ENCODE data around the gene TSPAN5. TPM values are rescaled to one million over a fixed set of nuclear protein-coding genes. Genes with fewer than 3 reads are reported as not detected.
A peak's percentile ranks its signal among the peaks of the same experiment; 100 is the strongest.

The TSPAN5 gene
- polyA plus RNA-seq, 3 donors from 2014 or later = 21.9 to 37.8 (median 27.2) TPM

DNA sequence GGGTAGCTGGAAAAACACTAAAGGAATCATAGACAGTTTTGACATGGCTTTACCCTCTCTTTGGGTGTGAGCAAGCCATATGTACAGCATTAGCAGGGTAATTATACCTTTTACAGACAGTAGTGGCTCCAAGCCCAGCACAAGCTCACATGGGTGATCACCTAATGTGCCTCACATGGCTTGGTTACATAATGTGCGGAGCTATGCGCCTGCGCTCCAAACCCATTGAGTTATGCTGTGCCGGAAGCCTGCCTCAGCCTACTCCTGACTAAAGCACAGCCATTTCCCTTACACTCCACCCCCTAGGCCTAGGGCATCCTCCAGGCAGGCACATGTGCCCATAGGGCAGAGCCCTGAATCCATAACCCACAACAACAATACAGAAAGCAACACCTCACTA, 6.5 kb upstream of the TSPAN5 start:
- Mint-ChIP-seq H3K36me3 (no peaks in the 10 kb centered on the region), H3K4me3 (no peak overlapping the region), H3K4me1 (peaks cover 19 to 39% of the 10 kb centered on the region in 2 donors), H3K27me3 (ENCODE audit: low read depth in 3 of 3) (peaks cover 0 to 3% (median 2%) of the 10 kb centered on the region in 3 donors), H3K9me3 (no peaks in the 10 kb centered on the region), H3K27ac (no peak overlapping the region)
- no peak for DNase-seq

- peaks cover 30 to 51% of the 10 kb centered on the region in 2 donors for H3K4me1 Mint-ChIP-seq
- no peaks in the 10 kb centered on the region for H3K9me3 Mint-ChIP-seq
- H3K27ac Mint-ChIP-seq = peak overlapping the region; percentile 86 to 94 (median 92)
- DNase-seq = peak; percentile 43 to 50 (median 43)
- H3K4me3 Mint-ChIP-seq = peak overlapping the region; percentile 34 to 74 (median 44)
- peaks cover 0 to 2% (median 0%) of the 10 kb centered on the region in 3 donors for H3K27me3 Mint-ChIP-seq (ENCODE audit: low read depth in 3 of 3)
- no peaks in the 10 kb centered on the region for H3K36me3 Mint-ChIP-seq
These were observed 5.0 kb upstream of the TSPAN5 start for GRCh38 chr4:98663226-98664006.

GRCh38 chr4:98662626-98663225, 4.3 kb upstream of the TSPAN5 start:
- Mint-ChIP-seq H3K27ac (peak overlapping the region; percentile 86 to 94 (median 92)), H3K36me3 (no peaks in the 10 kb centered on the region), H3K4me3 (peak overlapping the region in 3 of 5 donors; percentile 44 to 74 (median 66)), H3K27me3 (ENCODE audit: low read depth in 3 of 3) (peaks cover 0 to 2% (median 2%) of the 10 kb centered on the region in 3 donors), H3K9me3 (no peaks in the 10 kb centered on the region), H3K4me1 (peaks cover 33 to 55% of the 10 kb centered on the region in 2 donors)
- peak in 1 of 3 donors; percentile 5 for DNase-seq

- no peak for DNase-seq
- Mint-ChIP-seq H3K36me3 (no peaks in the 10 kb centered on the region), H3K27ac (peak overlapping the region in 2 of 6 donors; percentile 59 to 86), H3K27me3 (ENCODE audit: low read depth in 3 of 3) (peaks cover 2 to 6% (median 2%) of the 10 kb centered on the region in 3 donors), H3K4me3 (no peak overlapping the region), H3K4me1 (peaks cover 40 to 62% of the 10 kb centered on the region in 2 donors), H3K9me3 (no peaks in the 10 kb centered on the region)
These were observed 3.6 kb upstream of the TSPAN5 start for GRCh38 chr4:98662055-98662453.

- no peaks in the 10 kb centered on the region for H3K9me3 Mint-ChIP-seq
- H3K36me3 Mint-ChIP-seq = no peaks in the 10 kb centered on the region
- peaks cover 2 to 6% (median 2%) of the 10 kb centered on the region in 3 donors for H3K27me3 Mint-ChIP-seq (ENCODE audit: low read depth in 3 of 3)
- DNase-seq = no peak
- no peak overlapping the region for H3K4me3 Mint-ChIP-seq
- peaks cover 45 to 67% of the 10 kb centered on the region in 2 donors for H3K4me1 Mint-ChIP-seq
- H3K27ac Mint-ChIP-seq = peak overlapping the region in 5 of 6 donors; percentile 6 to 86 (median 42)
These were observed 3.1 kb upstream of the TSPAN5 start for GRCh38 chr4:98661371-98662054.

DNA sequence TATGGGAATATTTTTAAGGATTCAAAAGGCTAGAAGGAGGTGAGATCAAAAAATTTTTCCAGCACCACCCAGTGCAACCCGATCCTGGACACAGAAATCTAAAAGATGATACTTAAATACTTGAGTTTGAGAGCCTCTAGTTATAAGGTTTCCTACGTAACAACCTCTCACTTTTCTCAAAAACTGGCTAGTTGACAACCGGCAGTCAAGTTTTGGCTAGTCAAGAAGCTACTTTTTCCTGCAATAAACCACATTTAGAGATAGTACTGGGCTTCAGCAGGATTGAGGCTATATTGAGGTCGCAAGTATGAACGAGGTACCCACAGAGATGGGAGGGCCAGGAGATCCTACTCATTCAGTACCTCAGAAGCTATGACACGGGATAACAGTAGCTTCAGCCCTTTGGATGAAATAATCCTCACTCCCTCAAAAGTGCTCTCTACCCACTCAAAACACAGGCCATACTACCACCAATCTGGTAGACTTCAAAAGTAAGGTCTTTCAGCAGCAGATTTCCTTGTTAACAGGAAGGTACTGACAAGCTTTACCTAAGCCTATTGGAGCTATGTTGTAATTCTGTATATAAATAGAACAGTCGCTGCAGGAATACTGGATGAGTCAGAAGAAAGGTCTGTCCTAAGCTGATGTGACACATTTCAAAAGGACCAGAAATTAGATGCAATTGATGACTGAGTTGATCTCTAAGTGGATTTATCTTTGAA, 1.5 kb upstream of the TSPAN5 start:
- peak overlapping the region; percentile 77 to 87 (median 83) for H3K4me3 Mint-ChIP-seq
- peaks cover 0 to 7% (median 0%) of the 10 kb centered on the region in 3 donors for H3K36me3 Mint-ChIP-seq
- no peak for DNase-seq
- no peaks in the 10 kb centered on the region for H3K9me3 Mint-ChIP-seq
- peaks cover 53 to 81% of the 10 kb centered on the region in 2 donors for H3K4me1 Mint-ChIP-seq
- peak overlapping the region in 5 of 6 donors; percentile 23 to 69 (median 40) for H3K27ac Mint-ChIP-seq
- peaks cover 0 to 6% (median 2%) of the 10 kb centered on the region in 3 donors for H3K27me3 Mint-ChIP-seq (ENCODE audit: low read depth in 3 of 3)

DNA sequence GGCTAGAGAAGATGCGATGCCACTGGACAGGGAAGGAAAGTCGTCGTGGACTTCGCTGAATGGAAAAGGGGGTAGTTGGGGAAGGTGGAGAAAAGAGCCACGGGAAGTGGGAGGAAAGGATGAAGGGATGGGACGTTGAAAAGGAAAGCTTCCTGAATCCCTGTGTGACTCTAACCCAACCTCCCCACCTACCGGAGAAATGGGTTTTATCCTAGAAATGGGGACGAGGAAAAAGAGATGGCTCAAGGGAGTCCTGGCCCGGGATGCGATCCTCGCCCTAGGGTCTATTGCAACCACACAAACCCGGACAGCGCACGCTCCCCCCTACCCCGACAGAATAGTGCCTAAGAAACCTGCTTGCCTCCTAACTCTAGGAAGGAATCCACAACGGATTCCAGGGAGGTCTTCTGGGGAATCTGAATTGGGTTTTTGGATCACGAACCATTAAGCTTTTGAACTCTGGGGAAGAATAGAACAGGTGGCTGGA, 738 bp upstream of the TSPAN5 start:
- Mint-ChIP-seq H3K36me3 (peaks cover 0 to 7% (median 0%) of the 10 kb centered on the region in 3 donors), H3K4me1 (peaks cover 49 to 75% of the 10 kb centered on the region in 2 donors), H3K27ac (peak overlapping the region in 5 of 6 donors; percentile 12 to 79 (median 43)), H3K9me3 (no peaks in the 10 kb centered on the region), H3K27me3 (ENCODE audit: low read depth in 3 of 3) (peaks cover 0 to 6% (median 2%) of the 10 kb centered on the region in 3 donors), H3K4me3 (peak overlapping the region; percentile 77 to 87 (median 83))
- DNase-seq = no peak

DNA sequence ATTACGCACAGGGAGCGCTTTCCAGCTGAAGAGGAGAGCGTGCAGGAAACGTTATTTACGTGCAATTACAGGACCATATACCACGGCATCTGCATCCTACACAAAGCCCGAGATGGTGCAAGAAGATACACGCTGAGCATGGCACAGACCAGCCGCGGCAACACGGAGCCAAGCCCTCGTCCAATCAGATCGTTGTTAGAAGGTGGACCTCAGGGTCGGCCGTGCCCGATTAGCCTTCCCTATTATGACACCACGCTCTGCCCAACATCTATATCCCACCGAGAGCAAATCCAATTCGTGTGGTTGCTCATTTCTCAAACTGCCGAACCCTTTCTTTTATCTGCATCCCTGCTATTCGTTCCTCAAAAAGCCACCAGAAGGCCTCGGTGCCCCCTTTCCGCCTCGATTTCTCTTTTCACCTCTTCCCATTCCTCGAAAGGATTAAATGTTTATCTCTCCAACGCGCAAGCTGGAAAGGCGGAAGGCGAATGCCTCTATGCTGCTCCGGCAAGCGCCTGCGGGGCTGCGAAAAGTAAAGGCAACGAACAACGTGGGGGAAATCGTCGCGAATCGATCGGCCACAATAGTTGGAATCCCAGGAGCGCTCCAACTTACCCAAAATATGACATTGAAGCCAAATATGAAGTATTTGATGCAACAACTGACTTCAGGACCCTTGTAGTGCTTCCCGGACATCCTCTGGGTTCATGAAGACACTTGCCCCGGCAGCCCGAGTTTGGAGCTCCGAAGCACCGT, 702 bp downstream of the TSPAN5 start:
- Mint-ChIP-seq H3K4me3 (peak overlapping the region; percentile 91 to 97 (median 92)), H3K27me3 (ENCODE audit: low read depth in 3 of 3) (peaks cover 0 to 6% (median 2%) of the 10 kb centered on the region in 3 donors), H3K4me1 (peaks cover 38 to 61% of the 10 kb centered on the region in 2 donors), H3K36me3 (peaks cover 0 to 7% (median 0%) of the 10 kb centered on the region in 3 donors), H3K27ac (peak overlapping the region; percentile 30 to 93 (median 60)), H3K9me3 (no peaks in the 10 kb centered on the region)
- DNase-seq = peak; percentile 29 to 44 (median 43)

GRCh38 chr4:98656886-98657285, 1.5 kb downstream of the TSPAN5 start:
- Mint-ChIP-seq H3K36me3 (peaks cover 0 to 7% (median 0%) of the 10 kb centered on the region in 3 donors), H3K9me3 (no peaks in the 10 kb centered on the region), H3K4me1 (peaks cover 36 to 53% of the 10 kb centered on the region in 2 donors), H3K27ac (peak overlapping the region in 1 of 6 donors; percentile 72), H3K27me3 (ENCODE audit: low read depth in 3 of 3) (peaks cover 0 to 6% (median 2%) of the 10 kb centered on the region in 3 donors), H3K4me3 (peak overlapping the region; percentile 91 to 97 (median 92))
- no peak for DNase-seq

- Mint-ChIP-seq H3K27me3 (ENCODE audit: low read depth in 3 of 3) (peaks cover 0 to 6% (median 2%) of the 10 kb centered on the region in 3 donors), H3K4me3 (peak overlapping the region; percentile 91 to 97 (median 92)), H3K9me3 (no peaks in the 10 kb centered on the region), H3K27ac (no peak overlapping the region), H3K36me3 (peaks cover 0 to 7% (median 0%) of the 10 kb centered on the region in 3 donors), H3K4me1 (peaks cover 36 to 48% of the 10 kb centered on the region in 2 donors)
- DNase-seq = no peak
These were observed 2.0 kb downstream of the TSPAN5 start for GRCh38 chr4:98656443-98656842.

DNA sequence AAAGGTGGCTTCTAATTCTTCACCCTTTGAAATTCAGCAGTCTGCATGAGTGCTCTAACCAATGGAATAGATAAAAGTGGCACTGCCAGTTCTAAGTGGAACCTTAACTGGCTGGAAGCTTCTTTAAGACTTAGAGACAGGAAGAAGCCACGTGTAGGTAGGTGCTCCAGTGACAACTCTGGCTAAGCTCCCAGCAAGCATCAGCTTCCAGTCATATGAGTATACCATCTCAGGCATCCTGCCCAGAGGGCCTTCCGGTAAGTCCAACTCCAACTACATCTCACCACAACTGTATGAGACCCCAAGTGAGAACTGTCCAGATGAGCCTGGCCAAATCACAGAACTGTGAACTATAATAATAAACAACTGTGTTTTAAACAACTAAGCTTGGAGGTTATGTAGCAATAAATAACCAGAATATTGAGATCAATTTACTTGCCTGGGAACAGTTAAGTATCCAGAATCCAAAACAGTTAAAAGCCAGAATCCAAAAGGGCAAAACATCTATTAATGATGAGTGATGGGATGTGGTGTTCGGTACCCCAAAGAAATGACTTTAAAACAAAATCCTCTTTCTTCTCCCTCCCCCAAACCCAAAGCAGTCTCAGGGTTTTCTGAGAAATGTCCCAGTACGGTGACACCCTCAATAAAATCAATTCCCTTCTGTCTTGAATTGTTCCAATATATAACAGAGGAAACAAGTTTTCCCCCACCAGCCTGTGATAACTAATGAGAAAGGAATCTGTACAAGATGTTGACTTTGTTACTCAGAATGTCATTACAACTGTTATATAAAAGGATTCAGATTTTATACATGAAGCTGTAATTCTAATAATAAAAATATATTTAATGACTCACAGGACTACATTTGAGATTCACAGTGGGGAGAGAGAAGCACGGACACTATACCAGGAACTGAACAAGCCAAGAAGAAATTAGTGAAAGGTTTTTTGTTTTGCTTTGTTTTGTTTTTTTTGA, 4.2 kb downstream of the TSPAN5 start:
- H3K27me3 Mint-ChIP-seq (ENCODE audit: low read depth in 3 of 3) = peaks cover 2 to 6% (median 4%) of the 10 kb centered on the region in 3 donors
- no peak overlapping the region for H3K4me3 Mint-ChIP-seq
- no peak overlapping the region for H3K27ac Mint-ChIP-seq
- H3K36me3 Mint-ChIP-seq = peaks cover 0 to 7% (median 0%) of the 10 kb centered on the region in 3 donors
- DNase-seq = no peak
- H3K9me3 Mint-ChIP-seq = no peaks in the 10 kb centered on the region
- H3K4me1 Mint-ChIP-seq = peaks cover 29 to 35% of the 10 kb centered on the region in 2 donors
